Peyer's patch (tissue), 4 donors: ENCODE measurements around the gene POP4.

ENCODE experiments used
- CTCF ChIP-seq, 6 experiments: fragments of 450-650 bp in 4 of 6; fragments of 200-600 bp in 2 of 6; sonication (generic) in 1 of 6; IDR thresholded peaks; one replicate each; pipeline ENCODE4 v1.5.1; 2017 to 2019; ENCODE audit warnings: antibody characterized with exemption in 6 of 6, mild to moderate bottlenecking in 3 of 6, moderate library complexity in 1 of 6
- POLR2A ChIP-seq, 2 donors: fragments of 450-650 bp; IDR thresholded peaks; one replicate each; pipeline ENCODE4 v1.5.1; 2017; ENCODE audit warnings: antibody characterized with exemption in 2 of 2, mild to moderate bottlenecking in 2 of 2, moderate library complexity in 2 of 2

- TF ChIP-seq CTCF (IDR thresholded peaks at IDR 0.05): no peak
- no peak for TF ChIP-seq POLR2A (IDR thresholded peaks at IDR 0.05)
Measured at GRCh38 chr19:29655648-29656335, 49.7 kb downstream of the POP4 start.
